NB4 (cell line): Measurements from ENCODE around the gene CARD9.

ENCODE experiments used
- DNase-seq: peaks from one replicate; pipeline ENCODE4 v3.0.0; 2010; ENCODE audit warnings: low read depth
- H3K4me3 ChIP-seq: one replicate; pipeline ENCODE4 v1.5.1; 2011; ENCODE audit warnings: mild to moderate bottlenecking, low read depth, low read length, moderate library complexity
- CTCF ChIP-seq: IDR thresholded peaks from one replicate; pipeline ENCODE4 v1.5.1; 2012; ENCODE audit warnings: low read depth, low read length
- MAX ChIP-seq: IDR thresholded peaks from 2 replicates; pipeline ENCODE4 v1.6.1; 2011; ENCODE audit warnings: low read depth, low read length
- MYC ChIP-seq: IDR thresholded peaks from 2 replicates; pipeline ENCODE4 v1.6.1; 2011; ENCODE audit warnings: low read depth, low read length
- POLR2A ChIP-seq: IDR thresholded peaks from 2 replicates; pipeline ENCODE4 v1.6.1; 2011; ENCODE audit warnings: mild to moderate bottlenecking; ENCODE audit not compliant: insufficient read length; ENCODE audit errors: extremely low read depth

Gene CARD9

GRCh38 chr9:136314056-136314416 is 59.4 kb downstream of the CARD9 start:
- H3K4me3 ChIP-seq: no peak overlapping the region
- no peak for TF ChIP-seq CTCF
- TF ChIP-seq MAX: no peak
- no peak for TF ChIP-seq POLR2A
- no peak for TF ChIP-seq MYC
- DNase-seq: no peak
